HG02571 (cell line): ENCODE data around the gene ZNF469.
"Not testable (repeated sequence)": the region's sequence is repeated elsewhere in the genome, so short reads cannot be mapped to it uniquely, and the experiment has no call there.

Experiments used
- ATAC-seq: cut with Tn5 transposase; IDR thresholded peaks from one replicate; pipeline ENCODE4 v1.9.1; 2021; ENCODE audit warnings: mild to moderate bottlenecking, moderate library complexity; ENCODE audit not compliant: unreplicated experiment

Gene ZNF469

GRCh38 chr16:88360401-88360800 is 22.4 kb upstream of the ZNF469 start:
- ATAC-seq: not testable (repeated sequence)

- no peak for ATAC-seq
These were observed 21.8 kb upstream of the ZNF469 start for GRCh38 chr16:88360999-88361398.

- ATAC-seq: no peak
These were observed 21.0 kb upstream of the ZNF469 start for GRCh38 chr16:88361775-88362174.

GRCh38 chr16:88363239-88363891 is 19.4 kb upstream of the ZNF469 start:
- ATAC-seq: no peak

GRCh38 chr16:88365244-88365865 is 17.4 kb upstream of the ZNF469 start:
- no peak for ATAC-seq

GRCh38 chr16:88366032-88366703 is 16.6 kb upstream of the ZNF469 start:
- no peak for ATAC-seq

- ATAC-seq: no peak
These were observed 16.1 kb upstream of the ZNF469 start for GRCh38 chr16:88366704-88367047.

- ATAC-seq: no peak
These were observed 15.2 kb upstream of the ZNF469 start for GRCh38 chr16:88367560-88367959.

GRCh38 chr16:88368036-88368435 is 14.7 kb upstream of the ZNF469 start:
- ATAC-seq: no peak

- no peak for ATAC-seq
These were observed 13.8 kb upstream of the ZNF469 start for GRCh38 chr16:88368994-88369393.

GRCh38 chr16:88369447-88370008 is 13.2 kb upstream of the ZNF469 start:
- ATAC-seq: no peak

GRCh38 chr16:88370365-88370764 is 12.4 kb upstream of the ZNF469 start:
- ATAC-seq: no peak

GRCh38 chr16:88372522-88372921 is 10.2 kb upstream of the ZNF469 start:
- no peak for ATAC-seq

- no peak for ATAC-seq
These were observed 9.5 kb upstream of the ZNF469 start for GRCh38 chr16:88373211-88373610.

- ATAC-seq: no peak
These were observed 8.7 kb upstream of the ZNF469 start for GRCh38 chr16:88373927-88374492.

GRCh38 chr16:88374736-88375135 is 8.0 kb upstream of the ZNF469 start:
- ATAC-seq: no peak

- no peak for ATAC-seq
These were observed 7.4 kb upstream of the ZNF469 start for GRCh38 chr16:88375236-88375975.

GRCh38 chr16:88375996-88376834 is 6.5 kb upstream of the ZNF469 start:
- ATAC-seq: no peak

GRCh38 chr16:88376835-88377726 is 5.7 kb upstream of the ZNF469 start:
- no peak for ATAC-seq
